Measurements from ENCODE around the gene TPP1. TPM values are rescaled to one million over a fixed set of nuclear protein-coding genes. Genes with fewer than 3 reads are reported as not detected.
A peak's percentile ranks its signal among the peaks of the same experiment; 100 is the strongest.

TPP1 gene
- polyA plus RNA-seq, 3 donors = 111 to 131 (median 118) TPM

DNA sequence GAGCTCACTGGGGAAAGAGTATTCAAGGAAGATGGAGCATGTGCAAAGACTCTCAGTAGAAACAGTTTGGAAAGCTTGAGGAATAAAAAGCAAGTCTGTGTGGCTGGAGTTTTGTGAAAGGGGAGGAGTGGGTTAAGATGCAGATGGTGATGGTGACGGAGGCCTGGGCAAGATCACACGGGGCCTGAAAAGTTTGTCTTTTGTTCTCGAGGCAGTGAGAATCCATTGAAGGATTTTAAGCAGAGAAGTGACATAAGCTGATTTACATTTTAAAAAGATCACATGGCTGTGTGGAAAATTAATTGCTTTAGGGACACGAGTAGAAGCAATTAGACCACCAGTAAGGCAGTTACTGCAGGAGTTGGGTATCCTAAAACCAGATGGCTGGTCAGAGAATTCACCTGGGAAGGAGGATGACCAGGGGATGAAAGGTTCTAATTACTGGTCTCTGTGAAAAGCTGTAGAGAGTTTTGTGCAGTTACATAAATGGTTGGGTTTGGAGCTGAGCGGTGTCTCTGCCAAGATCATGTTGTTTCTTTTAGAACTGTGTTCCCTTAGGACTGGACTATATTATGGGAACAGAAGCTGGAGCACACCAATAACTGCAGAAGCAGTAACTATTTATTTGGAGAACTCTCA, 22.9 kb downstream of the TPP1 start:
- no peak for DNase-seq (ENCODE audit: low read depth in 3 of 3, low spot score in 2 of 3)

DNA sequence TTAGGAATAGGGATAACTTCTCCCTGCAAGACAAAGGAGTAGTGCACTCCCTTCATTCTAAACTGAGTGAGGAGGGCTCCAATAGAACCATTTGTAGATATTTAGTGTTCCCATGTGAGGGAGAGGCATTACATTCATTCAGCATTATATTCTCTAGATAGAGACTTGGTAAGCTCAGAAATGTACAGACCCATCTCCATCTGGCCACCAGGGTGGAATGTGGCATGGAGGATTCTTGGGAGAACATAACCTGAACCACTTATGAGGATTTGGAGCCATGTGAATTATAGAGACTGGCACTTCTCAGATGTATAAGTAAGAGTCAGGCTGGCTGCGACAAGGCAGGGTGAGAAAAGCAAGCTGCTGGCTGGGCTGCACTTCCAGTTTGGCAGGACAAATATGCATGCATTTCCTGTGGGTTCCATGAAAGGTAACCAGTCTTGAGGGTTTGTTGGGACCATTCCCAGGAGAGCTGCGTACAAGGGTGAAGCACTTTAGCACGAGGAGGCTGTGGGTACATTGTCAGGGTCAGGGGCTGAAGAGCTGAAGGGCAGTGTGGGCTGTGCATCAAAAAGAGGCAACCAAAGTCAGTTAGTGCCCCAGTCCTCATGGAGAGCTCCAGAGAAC, 25.0 kb downstream of the TPP1 start:
- DNase-seq (ENCODE audit: low read depth in 3 of 3, low spot score in 2 of 3) = no peak

DNA sequence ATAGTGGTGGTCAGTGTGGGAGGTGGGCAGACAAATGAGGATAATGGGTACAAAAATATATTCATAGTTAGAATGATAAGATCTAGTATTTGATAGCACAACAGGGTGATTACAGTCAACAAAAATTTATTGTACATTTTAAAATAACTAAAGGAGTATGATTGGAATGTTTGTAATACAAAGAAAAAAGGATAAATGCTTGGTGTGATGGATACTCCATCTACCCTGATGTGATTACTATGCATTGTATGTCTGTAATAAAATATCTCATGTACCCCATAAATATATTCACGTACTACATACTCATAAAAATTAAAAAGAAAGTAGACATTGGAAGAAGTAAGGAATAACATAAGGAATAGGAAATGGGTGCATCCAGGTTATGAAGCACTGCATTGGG, 31.2 kb downstream of the TPP1 start:
- no peak for DNase-seq (ENCODE audit: low read depth in 3 of 3, low spot score in 2 of 3)

DNA sequence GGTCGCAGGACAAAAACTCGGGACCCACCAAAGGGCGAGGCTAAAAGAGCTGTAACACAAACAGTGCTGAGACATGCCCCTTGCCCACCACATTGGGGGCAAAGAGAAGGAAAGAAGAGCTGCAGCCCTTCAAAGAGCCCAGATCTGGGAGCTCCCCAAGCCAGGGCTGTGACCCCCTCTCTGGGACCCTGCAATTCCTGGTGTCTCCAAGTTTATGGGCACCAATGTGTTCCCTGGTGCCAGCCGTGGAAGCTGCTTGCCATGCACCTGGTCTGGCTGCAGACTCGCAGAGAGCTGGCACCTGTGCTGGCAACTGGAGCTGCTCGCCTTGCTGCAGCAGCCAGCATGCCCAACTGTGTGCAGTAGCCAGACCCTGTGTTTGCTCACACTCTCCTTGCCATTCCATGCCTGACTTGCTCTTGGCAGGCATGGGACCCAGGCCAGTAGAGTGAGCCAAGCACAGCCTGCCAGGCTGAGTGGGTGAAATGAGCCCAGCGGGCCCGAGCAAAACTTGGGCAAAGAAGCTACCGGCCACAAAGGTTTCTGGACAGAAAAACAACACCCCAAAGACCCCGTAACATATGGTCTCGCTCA, 31.8 kb downstream of the TPP1 start:
- no peak for DNase-seq (ENCODE audit: low read depth in 3 of 3, low spot score in 2 of 3)

DNA sequence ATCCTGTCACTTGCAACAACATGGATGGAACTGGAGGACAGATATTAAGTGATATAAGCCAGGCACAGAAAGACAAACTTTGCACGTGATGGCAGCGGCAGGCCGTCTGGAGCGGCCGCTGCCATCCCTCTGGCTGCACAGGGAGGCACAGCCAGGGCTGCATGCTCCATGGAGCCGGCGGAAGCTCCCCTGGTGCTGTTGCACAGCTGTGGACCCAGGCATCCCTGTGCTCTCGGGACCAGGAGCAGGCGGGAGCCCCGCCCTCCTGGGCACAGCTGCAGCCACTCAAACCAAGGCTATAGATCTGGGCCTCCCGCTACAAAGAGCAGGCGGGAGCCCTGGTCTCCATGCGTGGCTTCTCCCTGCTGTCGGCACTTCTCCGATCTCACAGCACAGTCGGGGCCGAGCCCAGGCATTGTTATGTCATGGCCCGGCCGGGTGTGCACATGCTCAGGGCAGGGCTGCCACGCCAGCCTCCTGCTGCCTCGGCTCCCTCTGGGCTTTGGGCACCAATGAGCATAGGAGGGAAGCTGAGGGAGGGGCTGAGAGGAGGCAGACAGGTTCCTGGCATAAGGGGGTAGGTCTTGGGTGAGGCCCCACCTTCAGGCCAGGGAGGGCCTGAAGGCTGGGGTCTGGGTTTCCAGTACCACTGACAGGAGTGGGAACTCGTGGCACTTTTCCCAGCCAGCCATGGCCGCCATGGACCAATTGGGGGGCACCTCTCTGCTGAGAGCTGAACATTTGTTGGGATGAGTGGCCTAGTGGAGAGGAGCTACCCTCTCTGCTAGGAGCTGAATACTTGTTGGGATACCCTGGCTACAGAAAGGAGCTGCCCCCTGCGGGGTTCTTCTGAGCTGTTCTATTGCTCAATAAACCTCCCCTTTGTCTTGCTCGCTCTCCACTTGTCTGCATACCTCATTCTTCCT, 32.5 kb downstream of the TPP1 start:
- no peak for DNase-seq (ENCODE audit: low read depth in 3 of 3, low spot score in 2 of 3)

DNA sequence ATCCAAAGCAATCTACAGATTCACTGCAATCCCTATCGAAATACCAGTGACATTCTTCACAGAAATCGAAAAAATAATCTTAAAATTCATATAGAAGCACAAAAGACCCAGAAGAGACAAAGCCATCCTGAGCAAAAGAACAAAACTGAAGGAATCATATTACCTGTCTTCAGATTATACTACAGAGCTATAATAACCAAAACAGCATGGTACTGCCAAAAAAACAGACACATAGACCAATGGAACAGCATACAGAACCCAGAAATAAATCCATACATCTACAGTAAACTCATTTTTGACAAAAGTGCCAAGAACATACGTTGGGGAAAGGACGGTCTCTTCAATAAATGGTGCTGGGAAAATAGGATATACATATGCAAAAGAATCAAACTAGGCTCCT, 34.7 kb downstream of the TPP1 start:
- no peak for DNase-seq (ENCODE audit: low read depth in 3 of 3, low spot score in 2 of 3)

DNA sequence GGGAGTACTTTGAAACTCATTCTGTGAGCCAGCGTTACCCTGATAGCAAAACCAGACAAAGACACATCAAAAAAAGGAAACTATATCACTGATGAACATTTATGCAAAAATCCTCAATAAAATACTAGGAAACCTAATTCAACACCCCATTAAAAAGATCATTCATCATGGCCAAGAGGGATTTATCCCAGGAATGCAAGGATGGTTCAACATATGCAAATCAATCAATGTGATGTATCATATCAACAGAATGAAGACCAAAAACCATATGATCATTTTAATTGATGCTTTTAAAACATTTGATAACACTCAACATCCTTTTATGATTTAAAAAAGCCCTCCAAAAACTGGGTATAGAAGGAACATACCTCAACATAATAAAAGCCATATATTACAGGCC, 35.6 kb downstream of the TPP1 start:
- DNase-seq (ENCODE audit: low read depth in 3 of 3, low spot score in 2 of 3) = no peak

DNA sequence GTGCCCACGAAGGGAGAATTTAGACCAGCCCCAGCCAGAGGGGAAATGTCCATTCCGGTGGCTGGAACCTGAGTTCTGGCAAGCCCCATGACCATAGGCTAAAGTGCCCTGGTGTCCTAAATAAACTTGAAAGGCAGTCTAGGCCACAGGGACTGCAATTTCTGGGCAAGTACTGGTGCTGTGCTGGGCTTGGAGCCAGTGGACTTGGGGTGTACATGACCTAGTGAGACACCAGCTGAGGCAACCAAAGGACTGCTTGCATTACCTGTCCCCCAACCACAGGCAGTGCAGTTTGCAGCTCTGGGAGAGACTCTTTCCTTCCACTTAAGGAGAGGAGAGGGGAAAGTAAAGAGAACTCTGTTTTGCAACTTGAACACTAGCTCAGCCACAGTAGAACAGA, 39.5 kb downstream of the TPP1 start:
- no peak for DNase-seq (ENCODE audit: low read depth in 3 of 3, low spot score in 2 of 3)

DNA sequence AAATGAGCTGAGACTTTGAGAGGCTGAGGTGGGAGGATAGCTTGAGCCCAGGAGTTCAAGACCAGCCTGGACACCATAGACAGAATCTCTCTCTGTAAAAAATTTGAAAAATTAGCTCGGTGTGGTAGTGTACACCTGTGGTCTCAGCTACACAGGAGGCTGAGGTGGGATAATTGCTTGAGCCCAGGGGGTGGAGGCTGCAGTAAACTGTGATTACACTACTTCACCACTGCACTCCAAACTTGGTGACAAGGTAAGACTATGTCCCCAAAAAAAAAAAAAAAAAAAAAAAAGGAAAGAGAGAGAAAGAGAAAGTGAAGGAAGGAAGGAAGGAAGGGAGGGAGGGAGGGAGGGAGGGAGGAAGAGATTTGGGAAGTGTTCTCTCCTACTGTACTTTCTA, 41.1 kb downstream of the TPP1 start:
- no peak for DNase-seq (ENCODE audit: low read depth in 3 of 3, low spot score in 2 of 3)

DNA sequence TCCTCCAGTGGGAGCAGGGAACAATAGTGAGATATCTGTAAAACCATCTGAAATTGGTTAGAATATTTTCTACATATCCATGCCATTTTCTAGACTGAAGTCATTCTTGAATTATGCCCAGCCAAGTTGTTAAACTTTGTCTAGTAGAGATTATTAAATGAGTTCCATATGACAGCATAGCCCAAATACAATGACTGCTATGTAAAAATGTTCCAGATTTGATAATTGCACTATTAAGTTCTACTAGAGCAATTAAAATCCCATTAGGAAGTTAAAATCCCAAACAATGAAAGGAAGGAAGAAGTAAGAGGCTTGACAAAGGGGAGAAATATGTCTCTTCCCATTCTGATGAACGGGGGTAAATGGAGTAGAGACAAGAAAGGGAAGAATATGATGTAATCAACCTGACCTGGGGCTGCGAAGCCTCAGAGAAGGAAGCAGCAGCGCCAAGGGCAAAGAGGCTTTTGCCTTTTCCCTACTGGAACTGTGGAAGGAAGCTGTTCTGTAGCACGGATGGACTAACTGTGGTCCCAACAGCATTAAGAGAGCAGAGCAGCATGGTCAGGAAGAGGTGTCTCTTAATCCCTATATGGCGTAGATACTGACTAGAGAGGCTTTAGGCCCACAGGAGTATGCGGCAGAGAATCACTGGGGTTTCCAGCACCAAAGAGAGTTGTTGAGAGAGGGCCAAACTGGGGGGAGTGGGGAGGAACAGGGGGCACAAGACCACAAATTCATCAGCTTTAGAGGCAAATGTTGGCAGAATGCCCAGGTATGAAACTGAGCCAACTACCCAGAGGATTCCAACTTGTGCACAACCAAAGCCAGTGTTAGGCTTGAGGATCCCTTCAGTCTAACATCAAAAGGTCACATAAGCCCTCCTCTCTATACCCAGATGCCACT, 42.5 kb downstream of the TPP1 start:
- peak in 1 of 3 donors; percentile 31 for DNase-seq (ENCODE audit: low read depth in 3 of 3, low spot score in 2 of 3)

DNA sequence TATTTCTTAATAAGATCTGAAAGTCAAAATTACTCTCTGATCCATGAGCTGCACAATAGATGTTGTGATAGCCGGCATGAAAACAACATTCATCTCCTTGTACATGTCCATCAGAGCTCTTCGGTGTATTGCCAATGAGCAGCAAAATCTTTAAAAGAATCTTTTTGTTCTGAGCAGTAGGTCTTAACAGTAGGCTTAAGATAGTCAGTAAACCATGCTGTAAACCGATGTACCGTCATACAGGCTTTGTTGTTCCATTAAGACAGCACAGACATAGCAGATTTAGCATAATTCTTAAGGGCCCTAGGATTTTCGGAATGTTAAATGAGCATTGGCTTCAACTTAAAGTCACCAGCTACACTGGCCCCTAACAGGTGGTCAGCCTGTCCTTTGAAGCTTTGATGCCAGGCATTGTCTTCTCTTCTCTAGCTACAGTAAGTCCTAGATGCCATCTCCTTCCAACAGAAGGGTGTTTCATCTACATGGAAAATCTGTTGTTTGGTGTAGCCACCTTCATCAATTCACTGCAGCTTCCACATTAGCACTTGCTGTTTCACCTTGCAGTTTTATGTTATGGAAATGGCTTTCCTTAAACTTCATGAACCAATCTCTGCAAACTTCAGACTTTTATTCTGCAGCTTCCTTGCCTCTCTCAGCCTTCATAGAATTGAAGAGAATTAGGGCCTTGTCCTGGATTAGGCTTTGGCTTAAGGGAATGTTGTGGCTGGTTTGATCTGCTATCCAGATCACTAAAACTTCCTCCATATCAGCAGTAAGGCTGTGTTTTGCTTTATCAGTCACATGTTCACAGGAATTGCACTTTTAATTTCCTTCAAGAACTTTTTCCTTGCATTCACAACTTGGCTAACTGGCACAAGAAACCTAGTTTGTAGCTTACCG, 44.2 kb downstream of the TPP1 start:
- no peak for DNase-seq (ENCODE audit: low read depth in 3 of 3, low spot score in 2 of 3)

DNA sequence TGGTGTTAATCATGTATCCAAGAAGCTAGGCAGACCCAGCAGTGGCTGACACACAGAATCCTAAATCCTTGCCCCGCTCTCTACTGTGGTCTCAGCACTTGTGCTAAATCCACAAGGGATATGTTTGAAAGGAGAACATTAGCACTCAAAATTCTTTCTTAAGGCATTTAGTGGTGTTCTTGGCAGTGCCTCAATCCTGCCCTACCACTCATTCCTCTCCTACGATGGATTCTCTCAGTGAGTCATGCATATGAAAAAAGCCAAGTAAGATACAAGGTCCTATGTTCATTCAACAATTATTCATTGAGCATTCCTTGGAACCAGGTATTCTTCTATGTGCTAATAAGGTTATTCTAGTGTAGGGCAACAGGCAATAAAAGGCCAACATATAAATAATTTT, 47.0 kb downstream of the TPP1 start:
- no peak for DNase-seq (ENCODE audit: low read depth in 3 of 3, low spot score in 2 of 3)

DNA sequence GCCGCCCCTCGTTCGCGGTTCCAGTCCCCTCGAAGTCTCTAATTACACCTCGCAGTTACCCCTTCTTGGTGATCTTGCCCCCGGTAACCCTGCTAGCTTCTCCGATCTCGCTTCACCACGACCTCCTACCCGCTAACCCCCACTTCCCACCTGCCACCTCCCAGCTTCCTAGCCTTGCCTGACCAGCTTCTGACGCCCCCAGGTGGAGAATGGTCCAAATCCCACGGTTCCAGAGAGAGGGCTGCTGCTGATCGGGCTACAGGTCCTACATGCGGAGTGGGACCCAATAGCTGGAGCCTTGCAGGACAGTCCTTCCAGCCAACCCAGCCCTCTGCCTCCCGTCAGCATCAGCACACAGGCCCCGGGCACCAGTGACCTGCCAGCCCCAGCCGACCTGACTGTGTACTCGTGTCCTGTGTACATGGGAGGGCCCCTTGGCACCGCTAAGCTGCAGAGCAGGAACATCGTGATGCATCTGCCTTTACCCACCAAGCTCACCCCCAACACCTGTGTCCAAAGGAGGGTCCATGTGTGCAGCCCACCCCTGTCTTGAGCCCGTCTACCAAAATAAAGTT, 47.7 kb downstream of the TPP1 start:
- no peak for DNase-seq (ENCODE audit: low read depth in 3 of 3, low spot score in 2 of 3)

DNA sequence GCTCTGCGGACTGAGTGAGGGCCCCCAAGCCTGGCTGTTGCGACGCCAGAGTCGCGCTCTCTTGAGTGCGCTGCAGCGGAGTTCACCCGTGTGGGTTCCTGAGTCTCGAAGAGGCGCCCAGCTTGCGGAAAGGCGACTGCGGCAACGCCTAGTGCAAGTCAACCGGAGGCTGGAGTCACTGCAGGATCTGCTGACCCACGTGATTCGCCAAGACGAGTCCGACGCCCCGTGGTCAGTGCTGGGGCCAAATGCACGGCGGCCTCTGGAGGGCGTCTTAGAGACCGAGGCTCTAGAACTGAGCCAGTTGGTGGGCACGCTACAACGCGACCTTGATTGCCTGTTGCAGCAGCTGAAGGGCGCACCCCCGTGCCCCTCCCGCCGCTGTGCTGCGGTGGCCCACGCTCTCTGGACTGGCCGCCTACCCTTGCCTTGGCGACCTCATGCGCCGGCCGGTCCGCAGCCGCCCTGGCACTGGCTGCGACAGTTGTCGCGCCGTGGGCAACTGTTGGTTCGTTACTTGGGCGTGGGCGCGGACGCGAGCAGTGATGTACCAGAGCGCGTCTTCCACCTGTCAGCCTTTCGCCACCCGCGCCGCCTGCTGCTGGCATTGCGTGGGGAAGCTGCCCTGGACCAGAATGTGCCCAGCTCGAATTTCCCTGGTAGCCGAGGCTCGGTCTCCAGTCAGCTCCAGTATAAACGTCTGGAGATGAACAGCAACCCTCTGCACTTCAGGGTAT, 48.4 kb downstream of the TPP1 start:
- no peak for DNase-seq (ENCODE audit: low read depth in 3 of 3, low spot score in 2 of 3)

DNA sequence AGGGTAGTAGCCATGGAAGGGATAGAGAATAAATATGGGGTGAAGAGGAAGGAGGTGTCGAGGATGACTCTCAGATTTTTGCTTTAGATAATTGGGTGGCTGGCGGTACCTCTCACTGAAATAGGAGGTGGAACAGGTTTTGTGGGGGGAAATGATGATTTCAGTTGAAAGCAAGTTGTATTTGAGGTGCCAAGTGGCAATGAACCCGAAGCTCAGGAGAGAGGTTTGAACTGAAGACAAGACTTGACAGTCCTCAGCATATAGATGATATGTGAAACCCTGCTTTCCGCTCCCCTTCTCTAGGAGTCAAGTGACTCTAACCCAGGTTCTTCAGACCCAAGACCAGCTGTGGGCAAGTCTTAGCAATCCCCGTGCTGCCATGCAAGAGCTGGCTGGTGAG, 49.5 kb downstream of the TPP1 start:
- no peak for DNase-seq (ENCODE audit: low read depth in 3 of 3, low spot score in 2 of 3)

DNA sequence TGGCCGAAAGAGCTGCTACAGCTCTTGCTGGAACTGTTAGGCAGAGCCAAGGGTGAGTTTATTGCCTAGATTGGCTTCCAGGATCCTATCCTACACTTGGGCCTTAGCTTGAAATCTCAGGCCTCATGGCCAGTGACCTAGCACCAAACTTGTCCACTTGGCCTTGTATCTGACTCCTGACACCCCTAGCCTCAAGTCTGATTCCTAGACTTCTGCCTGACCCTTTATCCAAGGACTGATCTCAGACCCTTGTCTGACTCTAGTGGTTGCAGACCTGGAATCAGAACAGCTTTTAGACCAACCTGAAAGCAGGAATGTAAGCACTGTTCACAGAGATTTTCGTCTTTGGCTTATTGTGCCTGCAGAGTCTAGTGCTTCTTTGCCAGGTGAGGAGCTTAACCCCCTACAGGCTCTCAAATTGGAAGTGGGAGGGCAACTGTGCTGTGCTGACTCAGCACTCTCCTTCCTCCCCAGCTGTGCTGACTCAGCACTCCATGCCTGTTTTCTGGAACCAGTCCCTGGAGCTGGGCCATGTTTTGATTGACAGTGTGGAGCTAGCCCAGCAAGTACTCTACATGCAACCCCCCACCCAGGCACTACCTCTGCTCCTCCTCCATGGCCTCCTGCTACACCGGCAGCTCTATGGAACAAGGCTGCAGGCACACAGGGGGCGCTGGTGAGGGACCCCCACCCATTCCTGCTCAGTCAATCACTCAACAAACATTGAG, 50.9 kb downstream of the TPP1 start:
- peak in 1 of 3 donors; percentile 33 for DNase-seq (ENCODE audit: low read depth in 3 of 3, low spot score in 2 of 3)

DNA sequence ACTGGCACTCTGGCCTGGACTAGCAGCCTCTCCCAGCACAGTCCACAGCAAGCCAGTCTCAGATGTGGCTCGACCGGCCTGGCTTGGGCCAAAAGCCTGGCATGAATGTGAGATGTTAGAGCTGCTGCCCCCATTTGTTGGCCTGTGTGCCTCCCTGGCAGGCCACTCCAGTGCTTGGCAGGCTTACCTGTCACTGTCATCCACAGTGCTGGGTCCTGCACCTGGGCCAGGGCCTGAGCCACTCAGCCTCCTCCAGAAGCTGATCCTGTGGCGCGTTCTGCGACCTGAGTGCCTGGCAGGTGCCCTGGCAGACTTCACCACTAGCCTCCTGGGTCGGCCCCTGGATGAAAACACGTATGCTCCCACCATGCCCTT, 51.9 kb downstream of the TPP1 start:
- no peak for DNase-seq (ENCODE audit: low read depth in 3 of 3, low spot score in 2 of 3)

Measured in right renal cortex interstitium (tissue), 3 donors.